ENCODE data around the gene RAB3C. TPM values are rescaled to one million over a fixed set of nuclear protein-coding genes. Genes with fewer than 3 reads are reported as not detected.

The RAB3C gene
- total and polyA plus RNA-seq, 9 donors = 0.11 to 17.2 (median 2.7) TPM

DNA sequence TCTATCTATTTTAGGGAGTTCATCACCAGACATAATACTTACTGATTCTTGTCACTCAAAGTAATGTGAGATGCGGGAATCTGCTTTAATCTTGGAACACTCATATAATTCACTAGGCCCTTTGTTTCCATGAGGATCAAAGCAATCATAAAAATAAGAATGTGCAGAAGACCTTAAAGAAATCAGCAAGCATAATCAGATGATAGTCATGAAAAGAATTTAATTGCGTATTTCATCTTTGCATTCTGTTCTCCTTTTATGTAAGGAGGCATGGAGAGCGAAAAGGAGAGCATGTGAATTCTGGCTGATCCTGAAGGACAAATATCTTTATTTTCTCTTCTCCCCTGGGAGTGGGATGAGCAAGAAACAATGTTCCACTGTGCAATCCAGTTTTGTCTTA lies 128.0 kb downstream of the RAB3C start:
- 94 to 97% (median 95%) methylated on average over 3 of the region's 3 CpGs for WGBS, 3 donors
- no peak for DNase-seq
- no peaks in the 10 kb centered on the region for H3K27me3 ChIP-seq
- TF ChIP-seq EP300 (IDR thresholded peaks at IDR 0.05) (no peak), POLR2A (IDR thresholded peaks at IDR 0.05) (no peak)
- TF ChIP-seq, protein P1, sequence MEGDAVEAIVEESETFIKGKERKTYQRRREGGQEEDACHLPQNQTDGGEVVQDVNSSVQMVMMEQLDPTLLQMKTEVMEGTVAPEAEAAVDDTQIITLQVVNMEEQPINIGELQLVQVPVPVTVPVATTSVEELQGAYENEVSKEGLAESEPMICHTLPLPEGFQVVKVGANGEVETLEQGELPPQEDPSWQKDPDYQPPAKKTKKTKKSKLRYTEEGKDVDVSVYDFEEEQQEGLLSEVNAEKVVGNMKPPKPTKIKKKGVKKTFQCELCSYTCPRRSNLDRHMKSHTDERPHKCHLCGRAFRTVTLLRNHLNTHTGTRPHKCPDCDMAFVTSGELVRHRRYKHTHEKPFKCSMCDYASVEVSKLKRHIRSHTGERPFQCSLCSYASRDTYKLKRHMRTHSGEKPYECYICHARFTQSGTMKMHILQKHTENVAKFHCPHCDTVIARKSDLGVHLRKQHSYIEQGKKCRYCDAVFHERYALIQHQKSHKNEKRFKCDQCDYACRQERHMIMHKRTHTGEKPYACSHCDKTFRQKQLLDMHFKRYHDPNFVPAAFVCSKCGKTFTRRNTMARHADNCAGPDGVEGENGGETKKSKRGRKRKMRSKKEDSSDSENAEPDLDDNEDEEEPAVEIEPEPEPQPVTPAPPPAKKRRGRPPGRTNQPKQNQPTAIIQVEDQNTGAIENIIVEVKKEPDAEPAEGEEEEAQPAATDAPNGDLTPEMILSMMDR (IDR thresholded peaks at IDR 0.05) = no peak
- H3K9me3 ChIP-seq = no peaks in the 10 kb centered on the region
- no peaks in the 10 kb centered on the region for H3K36me3 ChIP-seq
- intact Hi-C loops (cut with DNase I) = no loop called here
- H3K4me3 ChIP-seq = no peak overlapping the region
- H3K27ac ChIP-seq = no peak overlapping the region
- no peaks in the 10 kb centered on the region for H3K4me1 ChIP-seq (ENCODE audit: insufficient read depth)

DNA sequence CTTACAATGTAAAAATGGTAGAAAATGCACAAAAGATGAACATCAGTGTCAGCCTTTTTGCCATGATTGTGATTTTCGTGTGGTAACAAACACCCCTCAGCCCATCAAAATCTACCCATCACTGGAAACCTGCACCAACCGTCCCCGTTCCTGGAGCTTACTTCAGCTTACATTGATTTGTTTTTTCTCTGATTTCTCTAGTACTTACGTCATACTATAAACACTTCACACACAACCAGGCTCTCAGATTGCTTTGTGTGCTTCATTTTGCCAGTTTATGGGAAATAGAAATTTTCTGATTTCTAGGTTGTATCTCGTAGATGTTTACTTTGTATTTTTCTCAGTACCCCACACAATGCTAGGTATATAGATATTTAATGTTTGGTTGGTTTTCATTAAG lies 129.1 kb downstream of the RAB3C start:
- no peak for DNase-seq
- no peaks in the 10 kb centered on the region for H3K27me3 ChIP-seq
- TF ChIP-seq, protein P1 (IDR thresholded peaks at IDR 0.05) = no peak
- no peak for TF ChIP-seq POLR2A (IDR thresholded peaks at IDR 0.05)
- TF ChIP-seq EP300 (IDR thresholded peaks at IDR 0.05) = no peak
- H3K9me3 ChIP-seq = no peaks in the 10 kb centered on the region
- H3K4me1 ChIP-seq (ENCODE audit: insufficient read depth) = no peaks in the 10 kb centered on the region
- H3K27ac ChIP-seq = no peak overlapping the region
- no peaks in the 10 kb centered on the region for H3K36me3 ChIP-seq
- WGBS, 3 donors = 88 to 95% (median 91%) methylated on average over 5 of the region's 5 CpGs
- H3K4me3 ChIP-seq = no peak overlapping the region
- intact Hi-C loops (cut with DNase I) = no loop called here

DNA sequence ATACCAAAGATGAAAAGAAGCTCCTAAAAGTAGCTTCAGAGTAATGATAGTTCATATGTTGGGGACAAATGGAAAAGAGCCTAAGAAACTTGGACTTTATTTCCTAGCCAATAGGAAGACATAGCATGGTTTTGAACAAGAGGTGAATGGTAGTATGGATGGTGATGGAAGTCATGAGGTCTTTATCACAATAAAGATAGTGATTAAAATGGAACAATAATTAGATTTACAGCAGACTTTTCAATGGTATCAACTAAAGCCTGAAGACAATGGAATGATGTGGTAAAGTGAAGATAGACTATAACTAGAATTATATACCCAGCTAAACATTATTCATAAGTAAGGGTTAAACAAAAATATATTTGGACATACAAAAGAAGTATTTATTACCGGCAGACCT lies 131.2 kb downstream of the RAB3C start:
- DNase-seq = no peak
- 48 to 70% (median 53%) methylated on average over 1 of the region's 1 CpG for WGBS, 3 donors
- H3K4me3 ChIP-seq = no peak overlapping the region
- intact Hi-C loops (cut with DNase I) = no loop called here
- no peaks in the 10 kb centered on the region for H3K27me3 ChIP-seq
- no peaks in the 10 kb centered on the region for H3K9me3 ChIP-seq
- no peaks in the 10 kb centered on the region for H3K36me3 ChIP-seq
- H3K4me1 ChIP-seq (ENCODE audit: insufficient read depth) = no peaks in the 10 kb centered on the region
- TF ChIP-seq, protein P1 (IDR thresholded peaks at IDR 0.05) = no peak
- TF ChIP-seq POLR2A (IDR thresholded peaks at IDR 0.05) (no peak), EP300 (IDR thresholded peaks at IDR 0.05) (no peak)
- no peak overlapping the region for H3K27ac ChIP-seq

DNA sequence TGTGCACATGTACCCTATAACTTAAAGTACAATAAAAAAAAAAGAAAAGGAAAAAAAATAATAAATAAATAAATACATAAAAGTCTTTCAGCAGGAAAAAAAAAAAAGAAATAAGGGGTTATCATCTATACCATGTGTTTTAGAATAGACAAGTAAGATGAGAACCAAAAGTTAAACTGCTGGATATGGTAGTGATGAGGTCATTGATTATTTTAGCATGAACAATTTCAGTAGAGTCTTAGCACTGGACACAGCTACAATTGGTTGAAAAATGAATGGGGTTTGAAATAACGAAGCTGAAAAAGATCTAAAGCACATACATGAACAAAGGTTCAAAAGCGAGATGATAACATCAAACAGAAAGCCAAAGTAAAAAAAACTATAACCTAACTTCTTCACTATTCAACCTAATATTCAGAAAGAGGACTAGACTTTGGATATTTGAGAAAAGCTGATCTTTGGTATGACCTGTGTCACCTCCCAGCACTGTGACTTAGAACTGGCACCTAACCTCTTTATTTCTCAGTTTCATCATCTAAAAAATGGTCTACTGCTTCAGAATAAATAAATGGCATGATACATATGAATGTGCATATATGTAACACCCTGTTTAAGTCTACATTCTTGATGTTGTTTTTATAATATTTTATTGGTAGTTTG lies 133.3 kb downstream of the RAB3C start:
- 89 to 96% (median 90%) methylated on average over 2 of the region's 2 CpGs for WGBS, 3 donors

More for the DNA sequence above, 133.3 kb downstream of the RAB3C start:
- Histone ChIP-seq H3K36me3 (no peaks in the 10 kb centered on the region), H3K27me3 (no peaks in the 10 kb centered on the region), H3K9me3 (no peaks in the 10 kb centered on the region), H3K4me1 (ENCODE audit: insufficient read depth) (no peaks in the 10 kb centered on the region), H3K4me3 (no peak overlapping the region), H3K27ac (no peak overlapping the region)
- TF ChIP-seq EP300 (IDR thresholded peaks at IDR 0.05) = no peak
- TF ChIP-seq, protein P1 (IDR thresholded peaks at IDR 0.05) = no peak
- TF ChIP-seq POLR2A (IDR thresholded peaks at IDR 0.05) = no peak
- intact Hi-C loops (cut with DNase I) = no loop called here
- DNase-seq = no peak
